GM12891 (cell line): ENCODE data around the gene CFDP1.
A peak's percentile ranks its signal among the peaks of the same experiment; 100 is the strongest.

ENCODE experiments used
- DNase-seq: peaks from one replicate; pipeline ENCODE4 v3.0.0; 2011; ENCODE audit warnings: low spot score; ENCODE audit not compliant: insufficient read length
- FAIRE-seq: peaks from 2 replicates; lab custom pipeline; 2011; peaks lifted over from hg19 to GRCh38; lab: Jason Lieb, UNC
- PAX5 ChIP-seq: IDR thresholded peaks from 2 replicates; pipeline ENCODE4 v1.6.1; 2011; ENCODE audit warnings: low read length, moderate library complexity, mild to moderate bottlenecking; ENCODE audit not compliant: insufficient read depth, severe bottlenecking
- POLR2A ChIP-seq: IDR thresholded peaks from 2 replicates; pipeline ENCODE4 v1.6.1; 2011; ENCODE audit warnings: low read depth, low read length, control low read depth
- POLR2AphosphoS5 ChIP-seq: IDR thresholded peaks from 2 replicates; pipeline ENCODE4 v1.6.1; 2011; ENCODE audit warnings: low read depth, low read length, control low read depth
- POU2F2 ChIP-seq: IDR thresholded peaks from 2 replicates; pipeline ENCODE4 v1.6.1; 2011; ENCODE audit warnings: low read depth, mild to moderate bottlenecking, control low read depth, low read length, moderate library complexity
- SPI1 ChIP-seq: IDR thresholded peaks from 2 replicates; pipeline ENCODE4 v1.6.1; 2011; ENCODE audit warnings: low read depth, low read length, control low read depth
- TAF1 ChIP-seq: IDR thresholded peaks from 2 replicates; pipeline ENCODE4 v1.6.1; 2011; ENCODE audit warnings: low read depth, low read length, control low read depth

CFDP1 gene

DNA sequence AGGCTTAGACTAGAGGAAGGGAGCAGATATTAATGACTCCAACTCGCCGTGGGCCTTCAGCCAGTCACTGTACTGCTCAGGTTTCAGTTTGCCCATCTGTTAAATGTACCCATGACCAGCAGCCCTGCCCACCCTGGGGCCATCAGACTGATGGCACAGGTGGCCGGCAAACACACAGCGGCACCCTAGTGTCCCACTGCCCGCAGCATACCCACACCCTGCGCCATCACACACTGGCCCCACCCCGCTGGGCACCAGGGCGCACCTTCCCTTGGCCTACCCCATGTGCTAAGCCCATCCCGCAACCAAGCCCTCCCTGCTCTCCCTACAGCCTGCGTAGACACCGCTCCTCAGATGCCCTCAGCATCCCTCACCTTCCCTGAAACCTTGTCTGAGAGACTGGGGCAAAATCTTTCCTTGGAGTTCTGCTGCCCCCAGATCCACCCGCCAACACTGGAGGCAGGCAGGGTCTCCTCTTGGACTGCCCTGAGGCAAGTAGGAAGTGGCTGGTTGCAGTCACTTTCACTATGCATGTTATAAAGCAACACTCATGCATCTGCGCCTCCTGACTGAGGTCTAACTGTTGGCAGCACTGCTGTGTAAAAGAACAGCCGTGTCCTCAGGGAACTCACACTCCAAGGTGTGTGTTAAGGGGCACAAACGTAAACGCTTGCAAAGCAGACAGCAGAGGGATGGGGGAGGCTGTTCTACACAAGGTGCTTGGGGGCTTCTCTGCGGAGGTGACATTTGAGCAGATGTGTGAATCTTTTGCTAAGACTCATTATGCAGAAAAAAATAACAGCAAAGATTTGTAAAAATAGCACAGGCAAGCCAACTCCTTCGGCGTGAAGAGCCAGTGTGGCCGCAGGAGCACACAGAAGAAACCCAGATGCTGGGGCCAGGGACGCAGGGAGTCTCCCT lies 175.2 kb downstream of the CFDP1 start:
- no peak for FAIRE-seq
- no peak for DNase-seq

DNA sequence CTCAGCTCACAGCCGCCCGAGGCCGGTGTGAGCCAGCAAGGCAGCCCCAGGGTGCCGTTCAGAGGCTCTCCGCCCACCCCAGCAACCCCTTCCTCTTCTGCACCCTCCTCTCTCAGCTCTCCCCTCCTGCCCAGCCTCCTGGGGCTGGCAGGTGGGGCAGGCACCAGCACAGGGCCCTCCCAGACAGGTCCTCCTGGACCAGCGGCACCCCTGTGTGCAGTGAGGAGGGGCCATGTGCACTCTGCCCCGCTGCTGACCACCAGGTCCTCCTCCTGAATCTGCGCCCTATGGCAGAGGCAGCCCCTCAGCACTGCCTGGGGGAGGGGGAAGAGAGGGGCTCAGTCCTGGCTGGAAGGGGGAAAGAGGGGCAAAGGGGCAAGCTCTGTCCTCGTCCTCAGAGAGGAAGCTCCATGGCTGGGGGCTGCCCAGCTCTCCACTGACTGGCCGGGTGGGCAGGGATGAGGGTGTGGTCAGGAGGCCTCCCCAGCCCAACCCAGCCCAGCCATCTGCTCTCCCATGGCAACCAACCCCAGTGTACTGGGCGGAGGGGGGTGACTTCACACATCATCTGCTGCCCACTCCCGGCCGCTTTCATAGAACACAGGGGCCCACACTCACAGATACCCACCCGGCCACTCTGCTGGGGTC lies 176.5 kb downstream of the CFDP1 start:
- TF ChIP-seq POLR2AphosphoS5 (no peak), POLR2A (no peak), POU2F2 (no peak), PAX5 (no peak), SPI1 (no peak), TAF1 (no peak)
- FAIRE-seq (no peak), DNase-seq (no peak)

More for the DNA sequence above, 175.2 kb downstream of the CFDP1 start:
- TF ChIP-seq POLR2AphosphoS5 = no peak
- no peak for TF ChIP-seq POU2F2
- TF ChIP-seq TAF1 = no peak
- TF ChIP-seq PAX5 = no peak
- no peak for TF ChIP-seq SPI1

DNA sequence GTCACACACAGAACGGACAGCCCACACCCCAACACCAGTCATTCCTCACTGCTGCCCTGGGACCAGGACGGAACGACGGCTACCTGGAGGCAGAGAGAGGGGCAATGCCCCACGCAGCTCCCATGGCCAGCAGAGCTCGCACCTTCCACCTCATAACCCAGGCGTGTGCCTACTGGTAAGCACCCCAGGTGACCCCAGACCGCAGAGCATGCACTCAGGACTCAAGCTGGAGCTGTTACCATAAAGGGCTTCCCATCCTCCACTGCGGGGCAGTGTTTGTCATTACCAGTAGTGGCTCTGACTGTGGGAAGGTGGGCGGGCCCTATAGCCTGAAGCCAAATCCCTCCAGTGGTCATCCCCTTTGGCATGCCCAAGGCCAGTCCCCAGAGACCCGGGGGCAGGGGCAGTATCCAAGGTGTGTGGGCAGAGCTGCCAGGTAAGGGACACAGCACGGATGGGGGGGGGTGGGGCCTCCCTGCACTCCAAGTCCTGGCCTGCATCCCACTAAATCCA lies 177.2 kb downstream of the CFDP1 start:
- DNase-seq (no peak), FAIRE-seq (no peak)
- TF ChIP-seq POLR2AphosphoS5 = no peak
- TF ChIP-seq PAX5 = no peak
- no peak for TF ChIP-seq POU2F2
- no peak for TF ChIP-seq POLR2A
- TF ChIP-seq TAF1 = no peak
- no peak for TF ChIP-seq SPI1

DNA sequence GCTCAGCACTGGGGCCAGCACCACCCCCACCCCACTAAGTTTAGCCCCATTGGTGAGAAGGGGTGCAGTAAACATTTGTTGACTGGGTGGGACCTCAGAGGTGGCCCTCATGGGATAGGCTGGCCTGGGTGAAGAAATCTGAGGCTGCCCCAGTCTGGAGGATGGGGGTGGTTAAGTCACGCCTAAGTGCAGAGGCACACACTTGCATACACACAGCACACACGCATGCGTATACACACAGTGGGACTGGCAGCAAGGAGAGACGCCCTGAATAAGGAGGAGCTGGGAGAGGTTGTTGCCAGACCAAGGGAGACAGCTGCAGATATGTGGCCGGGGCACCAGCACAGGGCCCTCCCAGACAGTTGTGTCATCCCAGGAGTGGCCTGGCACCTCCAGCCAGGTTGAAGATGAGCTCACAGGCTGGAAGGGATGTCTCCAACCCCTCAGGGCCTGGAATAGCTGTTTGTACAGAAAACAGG lies 178.9 kb downstream of the CFDP1 start:
- no peak for TF ChIP-seq SPI1
- no peak for TF ChIP-seq POLR2AphosphoS5
- TF ChIP-seq POU2F2 = no peak
- TF ChIP-seq PAX5 = no peak
- TF ChIP-seq POLR2A = no peak
- TF ChIP-seq TAF1 = no peak
- DNase-seq (no peak), FAIRE-seq (no peak)

DNA sequence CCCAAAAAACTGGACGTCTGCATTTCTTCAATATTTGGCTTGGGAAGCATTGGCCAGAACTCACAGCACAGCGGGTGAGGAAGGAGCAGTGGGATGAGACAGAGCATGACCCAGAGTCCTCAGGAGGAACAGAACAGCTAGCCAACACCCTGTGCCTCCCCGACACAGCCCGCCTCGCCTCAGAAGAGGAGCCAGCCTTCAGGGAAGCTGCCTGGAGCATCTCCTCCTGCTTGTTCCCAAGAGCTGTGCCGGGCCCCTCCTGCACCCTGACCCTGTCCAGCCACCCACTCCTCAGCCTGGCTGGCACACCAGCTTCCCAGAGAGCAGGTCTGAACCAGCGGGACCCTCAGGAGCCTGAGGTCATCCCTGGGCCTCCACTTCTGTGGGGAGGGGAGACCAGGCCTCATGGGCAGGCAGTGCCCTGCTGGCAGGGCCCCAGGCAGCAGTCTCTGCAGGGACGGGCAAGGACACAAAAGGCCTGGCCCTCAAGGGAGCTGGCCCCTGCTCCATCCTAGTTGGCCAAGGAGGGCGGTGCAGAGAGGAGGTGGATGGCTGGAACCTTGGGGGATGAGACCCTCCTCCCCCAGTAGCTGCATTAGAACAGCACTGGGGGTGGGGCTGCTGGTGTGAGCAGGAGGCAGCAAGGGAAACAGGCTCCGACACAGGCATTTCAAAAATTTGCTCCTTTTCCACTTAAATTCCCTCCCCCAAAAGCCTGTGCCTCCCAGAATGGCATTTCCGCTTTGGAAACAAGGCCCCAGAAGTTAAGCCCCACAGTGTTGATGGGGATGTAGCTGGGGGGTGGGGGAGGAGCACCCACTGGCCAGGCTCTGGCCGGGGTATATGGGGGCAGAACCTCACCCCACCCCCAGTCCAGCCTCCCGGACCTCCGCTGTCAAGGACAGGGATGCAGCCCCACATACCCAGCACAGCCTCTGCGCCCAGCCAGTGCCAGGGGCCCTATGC lies 180.1 kb downstream of the CFDP1 start:
- TF ChIP-seq SPI1 = no peak
- TF ChIP-seq POLR2A = no peak
- no peak for TF ChIP-seq POLR2AphosphoS5
- TF ChIP-seq PAX5 = no peak
- no peak for TF ChIP-seq TAF1
- TF ChIP-seq POU2F2 = no peak
- FAIRE-seq (no peak), DNase-seq (no peak)

DNA sequence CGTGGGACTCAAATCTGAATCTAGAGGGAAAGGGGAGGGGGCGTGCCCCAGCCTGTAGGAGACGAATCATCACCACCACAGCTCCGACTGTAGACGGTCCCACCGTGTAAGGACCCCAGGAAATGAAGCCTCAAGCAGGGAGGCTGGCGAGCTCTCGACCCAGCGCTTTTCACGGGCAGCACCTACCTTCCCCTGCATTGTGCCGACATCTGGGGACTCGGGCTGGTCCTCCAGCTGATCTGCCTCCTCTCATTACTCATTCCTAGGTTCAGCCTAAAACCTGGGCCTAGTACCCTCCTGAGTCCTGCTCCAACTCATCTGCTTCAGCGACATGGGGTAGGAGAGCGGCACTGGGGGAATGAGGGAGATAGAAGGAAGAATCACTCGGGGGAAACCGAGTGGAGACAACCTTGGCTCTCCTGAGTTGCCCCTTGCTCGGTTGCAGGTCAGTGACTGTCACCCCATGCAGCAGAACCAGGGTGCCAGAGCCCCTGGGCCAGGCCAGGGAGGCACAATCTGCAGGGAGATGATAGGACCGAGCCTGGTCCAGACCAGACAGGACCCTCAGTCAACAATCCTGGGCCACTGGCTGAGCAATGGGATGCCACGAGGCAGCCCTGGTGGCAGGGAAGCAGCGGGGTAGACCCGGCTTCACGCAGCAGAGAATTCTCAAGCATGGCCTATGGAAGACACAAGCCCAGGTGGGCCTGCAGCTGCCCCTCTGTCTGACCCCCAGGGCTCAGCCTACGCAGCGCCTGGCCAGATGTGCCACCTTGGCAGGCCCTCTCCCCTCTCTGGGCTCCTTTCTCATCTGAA lies 181.0 kb downstream of the CFDP1 start:
- TF ChIP-seq PAX5 (no peak), POLR2AphosphoS5 (no peak), TAF1 (no peak), POU2F2 (no peak), POLR2A (no peak), SPI1 (no peak)
- DNase-seq (no peak), FAIRE-seq (no peak)

DNA sequence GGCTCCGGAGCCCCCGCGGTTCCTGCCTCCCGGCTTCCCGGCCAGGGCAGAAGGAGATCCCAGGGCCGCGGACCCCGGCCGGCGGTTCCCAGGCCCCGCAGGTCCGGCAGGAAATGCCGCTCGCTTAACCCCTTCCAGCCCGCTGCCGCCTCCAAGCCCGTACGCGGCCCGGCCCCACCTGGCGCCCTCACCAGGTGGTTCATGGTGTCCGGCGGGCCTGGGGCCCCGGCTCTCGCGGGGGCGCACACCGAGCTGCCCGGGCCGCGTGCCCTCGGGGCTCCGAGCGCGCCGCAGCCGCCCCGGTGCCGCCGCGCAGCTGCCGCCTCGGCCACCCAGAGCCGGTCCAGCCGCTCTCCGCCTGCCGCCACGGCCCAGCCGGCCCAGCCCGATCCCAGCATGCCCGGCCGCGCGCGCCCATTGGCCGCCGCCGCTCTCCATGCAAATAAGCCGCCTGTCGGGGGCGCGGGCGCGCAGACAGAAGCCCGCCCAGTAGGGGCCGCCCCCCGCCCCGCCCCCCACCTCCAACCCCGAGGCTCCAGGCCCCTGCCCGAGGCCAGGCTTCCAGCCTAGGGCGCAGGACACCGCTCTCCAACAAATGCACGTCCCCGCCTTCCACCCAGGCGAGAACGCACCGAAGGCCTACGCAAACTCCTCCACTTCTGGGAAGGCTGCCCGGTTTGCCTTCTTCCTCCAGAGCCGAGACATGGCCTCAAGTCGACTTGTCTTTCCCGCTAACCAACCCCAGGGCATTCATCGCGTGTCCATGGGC lies 181.8 kb downstream of the CFDP1 start, which contains the start of gene BCAR1:
Gene BCAR1 (minus strand): TSS at position 345 of the 769 bp plus-strand sequence. CDS start 142 bp downstream, at position 203.
- DNase-seq (peak; percentile 95), FAIRE-seq (peak; percentile 82)
- peak; percentile 47; the same call in 1 of the 2 replicates for TF ChIP-seq POU2F2
- TF ChIP-seq TAF1 = no peak

DNA sequence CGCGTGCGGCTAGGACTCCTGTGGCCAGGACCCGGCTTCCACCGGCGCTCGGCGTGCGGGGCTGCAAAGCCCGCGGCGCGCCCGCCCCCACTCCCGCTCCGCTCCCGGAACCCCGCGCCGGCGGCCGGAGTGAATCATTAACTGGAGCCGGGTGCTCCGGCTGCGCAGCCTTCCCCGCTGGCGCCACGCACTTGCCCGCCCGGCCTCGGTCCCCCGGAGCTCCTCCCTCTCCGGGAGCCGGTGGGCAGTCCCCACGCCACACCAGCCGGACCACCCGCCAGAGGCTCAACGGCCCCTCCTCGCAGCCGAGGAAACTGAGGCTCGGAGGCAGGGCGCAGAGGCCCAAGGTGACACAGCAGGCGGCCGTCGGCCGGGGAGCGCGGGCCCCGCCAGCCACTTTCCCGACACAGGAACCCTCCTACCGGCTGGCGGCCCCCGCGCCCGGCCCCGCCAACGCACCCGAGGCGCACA lies 182.5 kb downstream of the CFDP1 start:
- TF ChIP-seq POU2F2 (no peak), TAF1 (no peak), SPI1 (no peak), PAX5 (no peak), POLR2AphosphoS5 (no peak), POLR2A (no peak)
- no peak for FAIRE-seq
- peak; percentile 68 for DNase-seq
